GDM1 (cell line): Measurements from ENCODE around the gene RBBP8.
"Not testable (repeated sequence)": the region's sequence is repeated elsewhere in the genome, so short reads cannot be mapped to it uniquely, and the experiment has no call there.

Source experiments
- DNase-seq: peaks from one replicate; lab custom pipeline; 2025; lab: John Stamatoyannopoulos, UW

Gene RBBP8

DNA sequence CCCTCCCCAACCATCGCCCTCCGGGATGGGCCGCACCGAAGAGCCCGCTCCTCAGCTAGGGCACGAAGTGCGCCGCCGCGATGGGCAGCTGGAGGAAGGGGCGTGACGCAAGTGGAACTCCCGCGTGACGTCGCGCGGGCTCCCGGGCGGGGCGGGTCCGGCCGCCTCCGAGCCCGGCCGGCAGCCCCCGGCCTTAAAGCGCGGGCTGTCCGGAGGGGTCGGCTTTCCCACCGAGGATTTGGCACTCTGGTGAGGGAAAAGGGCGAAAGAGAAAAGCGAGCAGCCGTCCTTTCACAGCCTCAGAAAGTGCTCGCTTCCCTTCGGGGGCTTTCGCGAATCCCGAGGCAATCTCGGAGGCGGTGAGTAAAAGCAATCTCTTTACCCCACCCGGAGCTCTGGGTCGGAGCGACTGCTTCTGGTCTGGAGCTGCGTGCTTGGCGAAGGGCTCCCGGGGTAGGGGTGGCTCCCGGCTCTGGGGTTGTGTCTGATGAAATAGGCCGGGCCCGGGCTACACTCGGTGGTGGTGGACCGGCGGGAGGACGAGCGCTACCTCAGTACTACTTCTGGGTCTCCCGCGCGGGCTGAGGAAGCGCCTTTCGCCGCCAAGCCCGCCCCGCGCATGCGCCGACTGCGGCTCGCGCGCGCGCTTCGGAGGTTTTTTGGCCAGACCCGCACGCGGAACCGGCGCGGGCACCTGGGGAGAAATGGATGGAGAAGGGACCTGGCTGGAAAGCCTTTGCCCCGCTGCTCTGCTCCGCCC, at the start of gene RBBP8:
TSS of gene RBBP8 (plus strand) at position 123 of the 760 bp plus-strand sequence. CDS start 3,524 bp downstream, outside the sequence.
- peak; percentile 80 for DNase-seq

DNA sequence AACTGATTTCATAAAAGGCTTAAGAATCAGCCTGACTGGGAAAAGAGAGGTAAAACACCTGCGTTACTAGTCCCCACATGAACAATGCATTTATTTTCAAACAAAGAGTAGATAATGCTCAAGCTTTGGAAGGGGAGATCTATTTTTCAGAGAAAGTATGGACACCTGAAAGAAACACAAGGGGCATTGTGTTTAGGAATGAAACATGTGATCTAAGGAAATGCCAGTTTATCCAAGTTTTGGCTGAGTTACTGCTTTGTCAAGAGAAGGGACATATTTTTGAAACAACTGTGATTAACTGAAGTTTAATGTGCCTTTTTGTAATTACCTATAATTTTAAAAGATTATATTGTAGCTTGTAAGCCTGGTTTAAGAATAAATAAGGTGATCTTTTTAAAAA, 49.3 kb upstream of the RBBP8 start:
- no peak for DNase-seq

DNA sequence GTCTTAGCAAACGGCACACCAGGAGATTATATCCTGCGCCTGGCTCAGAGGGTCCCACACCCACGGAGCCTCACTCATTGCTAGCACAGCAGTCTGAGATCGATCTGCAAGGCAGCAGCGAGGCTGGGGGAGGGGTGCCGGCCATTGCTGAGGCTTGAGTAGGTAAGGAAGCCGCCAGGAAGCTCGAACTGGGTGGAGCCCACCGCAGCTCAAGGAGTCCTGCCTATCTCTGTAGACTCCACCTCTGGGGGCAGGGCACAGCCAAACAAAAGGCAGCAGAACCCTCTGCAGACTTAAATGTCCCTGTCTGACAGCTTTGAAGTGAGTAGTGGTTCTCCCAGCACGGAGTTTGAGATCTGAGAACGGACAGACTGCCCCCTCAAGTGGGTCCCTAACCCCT, 47.4 kb upstream of the RBBP8 start:
- not testable (repeated sequence) for DNase-seq

DNA sequence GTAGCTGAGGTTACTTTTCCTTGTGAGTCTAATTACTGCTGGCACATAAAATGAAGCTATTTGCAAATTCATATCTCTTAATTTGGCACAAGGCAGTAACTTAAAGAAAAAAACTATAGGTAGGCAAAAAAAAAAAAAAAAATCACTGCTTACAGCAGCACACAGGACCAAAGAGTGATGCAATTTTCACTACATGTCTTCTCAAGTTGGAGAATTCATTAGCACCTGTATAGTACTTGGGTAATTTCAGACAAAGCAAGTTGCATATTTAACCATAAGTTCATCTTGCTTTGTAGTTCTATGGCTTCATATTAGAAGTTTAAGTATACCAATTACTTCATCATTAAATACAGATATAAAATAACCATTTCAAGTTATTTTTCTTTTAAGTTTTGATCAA, 33.7 kb upstream of the RBBP8 start:
- no peak for DNase-seq

DNA sequence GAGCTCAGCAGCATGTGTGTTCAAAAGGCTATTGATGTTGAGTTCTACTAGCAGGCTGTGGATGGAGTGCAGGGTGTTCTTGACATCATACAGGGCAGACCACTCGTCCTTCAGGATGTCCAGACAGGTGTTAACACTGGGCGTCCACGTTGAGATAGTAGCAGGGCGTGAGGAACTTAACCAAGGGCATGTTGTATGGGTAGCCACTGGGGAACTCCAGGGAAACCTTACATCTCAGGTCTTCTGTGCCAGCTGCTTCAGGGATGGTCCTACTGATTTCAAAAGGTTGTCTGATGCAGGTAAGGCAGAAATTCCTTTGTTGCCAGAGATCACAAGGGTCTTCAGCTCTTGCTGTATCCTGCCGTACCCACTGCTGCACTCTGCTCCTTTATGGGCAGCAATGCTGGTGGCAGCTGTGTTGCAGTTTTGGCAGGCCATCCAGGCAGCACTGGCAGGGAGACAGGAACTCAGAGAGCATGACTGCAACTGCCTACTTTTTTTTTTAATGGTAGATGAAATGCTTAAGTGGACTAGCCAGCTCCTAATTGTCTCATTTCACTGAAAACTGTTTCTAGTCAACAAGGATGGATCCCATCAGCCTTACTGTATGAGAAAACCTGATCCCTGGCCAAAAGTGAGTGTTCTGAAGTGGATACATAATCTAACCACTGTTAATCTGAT, 32.4 kb upstream of the RBBP8 start:
- no peak for DNase-seq

DNA sequence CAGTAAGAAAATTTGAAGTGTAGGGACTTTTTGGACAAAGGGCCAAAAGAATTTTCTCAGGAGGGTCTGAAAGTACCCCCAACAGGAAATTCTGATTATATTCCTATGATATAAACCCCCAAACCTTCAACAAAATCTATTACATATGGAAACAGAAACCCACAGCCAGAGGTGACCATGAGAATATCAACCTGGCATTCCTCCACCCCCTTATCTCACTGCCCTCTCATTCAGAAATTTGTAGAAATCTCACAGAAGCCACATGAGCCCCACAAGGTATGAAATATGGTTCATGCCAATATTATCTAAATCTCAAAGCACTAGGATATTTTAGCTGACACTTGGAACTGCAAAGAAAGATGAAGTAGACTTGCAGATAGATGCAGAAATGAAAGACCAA, 31.0 kb upstream of the RBBP8 start:
- DNase-seq, result no peak

DNA sequence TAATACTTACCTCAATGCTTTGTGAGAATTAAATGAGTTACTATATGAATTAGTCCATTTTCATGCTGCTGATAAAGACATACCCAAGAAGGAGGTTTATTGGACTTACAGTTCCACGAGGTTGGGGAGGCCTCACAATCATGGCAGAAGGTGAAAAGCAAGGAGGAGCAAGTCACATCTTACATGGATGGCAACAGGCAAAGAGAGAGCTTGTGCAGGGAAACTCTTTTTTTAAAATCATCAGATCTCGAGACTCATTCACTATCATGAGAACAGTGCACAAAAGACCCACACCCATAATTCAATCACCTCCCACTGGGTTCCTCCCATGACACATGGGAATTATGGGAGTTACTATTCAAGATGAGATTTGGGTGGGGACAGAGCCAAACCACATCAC, 29.9 kb upstream of the RBBP8 start:
- not testable (repeated sequence) for DNase-seq

DNA sequence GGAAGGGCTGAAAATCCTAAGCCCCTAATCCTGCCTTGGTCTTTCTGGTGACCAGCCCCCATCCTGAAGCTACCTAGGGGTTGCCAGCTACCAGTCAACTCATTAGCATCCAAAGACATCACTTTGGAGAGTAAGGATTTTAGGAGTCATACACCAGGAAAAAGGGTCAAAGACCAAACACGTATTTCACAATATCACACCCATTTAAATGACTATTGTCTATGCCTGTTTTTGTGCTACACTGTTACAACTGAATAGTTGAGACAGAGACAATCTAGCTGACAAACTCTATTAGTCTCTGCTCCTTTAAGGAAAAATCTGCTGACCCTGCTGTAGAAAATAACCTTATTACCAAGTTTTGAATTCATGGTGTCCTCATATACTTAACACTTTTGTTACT, 21.0 kb upstream of the RBBP8 start:
- no peak for DNase-seq

DNA sequence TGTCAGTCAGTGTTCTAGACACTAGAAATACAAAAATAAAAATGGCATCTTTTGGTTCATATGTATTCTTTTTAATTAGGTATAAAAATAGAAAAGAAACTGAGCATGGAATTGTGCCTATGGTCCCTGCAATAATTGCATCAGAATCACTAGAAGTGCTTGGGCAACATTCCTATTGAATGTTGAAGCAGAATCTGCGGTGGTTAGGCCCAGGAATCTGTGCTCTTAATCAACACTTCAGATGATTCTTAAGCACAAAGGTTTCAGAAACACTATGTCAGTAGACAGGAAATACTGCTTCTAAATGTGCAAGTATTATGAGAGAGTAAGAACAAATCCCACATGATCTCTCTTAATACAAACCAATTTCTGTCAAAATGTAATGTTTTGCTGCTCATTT, 20.3 kb upstream of the RBBP8 start:
- DNase-seq, result no peak

DNA sequence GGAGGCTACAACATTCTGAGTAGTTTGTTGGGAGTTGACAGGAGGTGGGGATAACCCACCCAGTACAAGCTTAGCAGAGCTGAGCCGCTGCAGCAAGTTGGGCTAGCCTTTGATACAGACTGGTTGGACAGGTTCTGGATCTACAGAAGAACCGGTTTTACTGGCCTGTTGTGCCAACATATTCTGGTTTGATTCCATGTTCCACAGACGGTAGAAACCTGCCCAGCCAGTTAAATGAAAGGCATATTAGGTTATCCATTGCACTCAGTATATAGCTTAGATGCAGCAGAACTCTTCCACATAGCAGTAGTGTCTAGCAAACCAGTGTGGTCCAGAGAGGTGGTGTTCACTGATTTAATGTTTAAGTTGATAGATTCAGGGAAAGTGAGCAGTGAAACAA, 19.3 kb upstream of the RBBP8 start:
- no peak for DNase-seq

DNA sequence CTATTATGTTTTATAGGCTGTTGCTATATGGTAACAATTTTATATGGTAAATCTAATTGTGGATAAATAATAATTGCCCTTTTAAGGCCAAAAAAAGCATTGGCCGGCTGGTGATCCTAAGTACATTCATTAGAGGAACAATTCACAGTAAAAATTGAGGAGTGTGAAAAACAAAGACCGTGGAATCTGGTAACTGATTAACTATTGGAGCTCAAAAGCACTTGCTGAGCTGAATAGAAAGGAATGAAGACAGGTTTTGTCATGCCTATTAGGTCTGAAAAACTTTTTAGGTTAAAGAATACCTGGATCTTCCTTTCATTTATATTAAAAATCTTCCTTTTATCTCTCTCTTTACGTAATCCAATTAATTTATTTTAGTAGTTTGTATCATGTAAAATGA, 18.5 kb upstream of the RBBP8 start:
- DNase-seq, result no peak

DNA sequence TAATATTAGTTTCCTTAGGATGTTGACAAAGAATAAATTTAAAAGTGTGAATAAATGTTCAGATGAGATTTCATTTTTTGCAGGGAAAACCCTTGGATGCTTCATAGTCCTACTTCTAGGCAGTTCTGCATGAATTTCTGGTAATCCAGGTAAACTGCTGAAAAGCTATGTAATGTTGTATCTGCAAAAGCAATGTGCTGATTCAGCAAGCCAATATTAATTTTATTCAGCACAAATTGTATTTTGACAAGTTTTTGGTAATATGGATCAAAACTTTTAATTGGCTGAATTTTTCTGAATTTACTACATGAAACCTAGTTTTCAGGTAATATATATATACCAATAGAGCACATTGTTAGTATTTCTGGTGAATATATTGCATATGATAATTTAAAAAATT, 17.8 kb upstream of the RBBP8 start:
- no peak for DNase-seq

DNA sequence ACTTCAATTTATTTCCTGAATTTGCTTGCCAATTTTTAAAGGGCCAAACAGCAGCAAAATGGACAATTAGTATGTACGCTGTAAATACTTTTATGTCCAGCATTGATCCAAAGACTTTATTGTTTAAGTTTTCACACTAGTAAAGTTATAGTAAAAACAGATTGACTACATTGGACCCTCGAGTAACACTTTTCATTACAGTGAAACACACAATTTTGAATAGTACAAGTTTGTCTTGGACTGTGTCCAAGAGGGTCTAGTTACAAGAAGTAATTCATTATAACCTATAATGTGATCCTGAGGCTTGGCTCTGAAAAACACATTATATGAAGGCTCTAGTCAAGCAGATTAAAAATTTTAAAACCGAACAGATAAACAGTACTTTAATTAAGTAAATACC, 11.4 kb upstream of the RBBP8 start:
- DNase-seq, result no peak

DNA sequence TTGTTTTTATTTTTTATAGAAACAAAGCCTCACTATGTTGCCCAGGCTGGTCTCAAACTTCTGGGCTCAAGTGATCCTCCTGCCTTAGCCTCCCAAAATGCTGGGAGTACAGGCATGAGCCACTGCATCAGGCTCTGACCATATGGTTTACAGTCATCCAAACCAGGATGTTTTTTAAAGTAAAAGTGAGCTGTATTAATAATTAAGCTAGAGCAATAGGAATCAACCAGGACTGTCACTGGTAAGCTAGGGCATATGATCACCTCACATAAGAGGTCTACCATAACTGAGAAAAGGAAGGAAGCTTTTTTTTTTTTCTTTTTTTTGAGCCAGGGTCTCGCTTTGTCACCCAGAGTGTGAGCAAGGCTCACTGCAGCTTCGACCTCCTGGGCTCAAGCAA, 8.5 kb upstream of the RBBP8 start:
- DNase-seq, result no peak

DNA sequence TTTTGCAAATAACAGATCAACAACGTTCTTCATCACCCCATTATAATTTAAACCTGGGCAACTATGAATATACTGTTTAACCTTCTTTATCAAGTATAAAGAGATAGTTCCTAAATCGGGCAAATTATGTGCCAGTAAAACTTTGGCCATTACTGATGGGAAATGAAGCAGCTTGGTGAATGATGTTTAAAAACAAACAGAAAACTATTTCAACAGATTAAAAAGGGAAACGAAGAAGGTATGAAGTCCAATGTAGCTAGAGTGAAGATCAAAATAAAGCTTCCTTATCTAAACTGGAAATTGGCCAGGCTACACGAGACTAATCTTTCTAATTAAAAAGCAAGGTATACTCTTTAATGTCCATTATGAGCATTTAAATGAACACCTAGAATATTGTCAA, 6.7 kb upstream of the RBBP8 start:
- DNase-seq, result no peak

DNA sequence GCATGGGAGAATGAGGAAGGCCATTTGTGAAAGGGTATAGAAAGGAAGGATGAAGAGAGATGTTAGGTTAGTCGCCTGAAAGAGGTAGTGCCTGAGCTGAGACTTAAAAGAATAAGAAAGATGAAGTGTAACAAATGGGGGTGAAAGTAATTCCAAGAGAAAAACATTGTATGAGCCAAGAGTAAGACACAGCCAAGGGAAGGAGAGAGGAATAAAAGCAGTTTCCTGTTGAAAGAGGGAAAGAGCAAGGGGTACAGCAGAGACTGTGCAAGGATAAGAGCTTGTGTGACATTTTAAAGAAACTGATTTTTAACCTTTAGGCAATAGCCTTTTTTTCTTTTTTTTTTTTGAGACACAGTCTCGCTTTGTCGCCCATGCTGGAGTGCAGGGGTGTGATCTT, 4.8 kb upstream of the RBBP8 start:
- no peak for DNase-seq

DNA sequence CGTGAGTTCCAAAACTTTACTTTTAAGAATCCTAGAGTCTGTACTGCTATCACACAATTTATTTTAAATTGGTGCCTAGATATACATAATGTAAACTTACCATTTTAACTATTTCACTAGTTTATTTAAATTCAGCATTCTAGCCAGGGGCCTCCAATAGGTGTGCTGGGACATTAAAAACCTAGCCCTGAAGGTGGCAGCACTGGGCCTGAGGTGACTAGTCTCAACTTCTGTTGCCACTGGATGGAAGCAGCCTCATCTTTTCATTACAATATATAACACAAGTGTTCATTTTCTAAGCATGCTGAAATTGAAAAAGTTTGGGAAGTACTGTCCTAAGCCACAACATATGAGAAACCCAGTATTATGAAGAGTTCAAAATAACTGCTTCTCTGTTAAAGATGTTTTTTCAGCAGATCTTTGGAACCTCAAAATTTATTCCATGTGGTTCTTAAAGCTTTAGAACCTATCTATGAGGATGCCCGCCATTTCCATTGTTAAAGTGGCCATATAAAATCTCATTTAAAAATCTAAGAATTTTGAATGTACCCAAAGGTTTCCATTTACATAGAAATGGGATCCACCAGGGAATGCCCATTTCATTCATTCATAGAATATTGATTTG, 2.9 kb upstream of the RBBP8 start:
- peak; percentile 65 for DNase-seq

DNA sequence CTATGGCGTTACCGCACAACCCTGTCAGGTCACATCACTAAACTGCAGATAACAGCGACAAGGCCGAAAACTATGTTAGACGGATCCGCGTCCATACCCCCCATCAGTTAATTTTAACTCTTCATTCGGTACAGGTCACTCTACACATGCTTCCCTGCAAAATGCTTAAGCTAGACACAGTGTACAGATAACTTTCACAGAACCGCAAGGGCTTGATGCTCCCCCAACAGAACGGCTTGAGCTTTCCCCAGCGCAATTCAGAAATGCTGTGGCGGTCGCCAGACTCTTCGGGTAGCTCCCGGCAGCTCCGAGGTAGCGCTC, 283 bp upstream of the RBBP8 start:
- no peak for DNase-seq

DNA sequence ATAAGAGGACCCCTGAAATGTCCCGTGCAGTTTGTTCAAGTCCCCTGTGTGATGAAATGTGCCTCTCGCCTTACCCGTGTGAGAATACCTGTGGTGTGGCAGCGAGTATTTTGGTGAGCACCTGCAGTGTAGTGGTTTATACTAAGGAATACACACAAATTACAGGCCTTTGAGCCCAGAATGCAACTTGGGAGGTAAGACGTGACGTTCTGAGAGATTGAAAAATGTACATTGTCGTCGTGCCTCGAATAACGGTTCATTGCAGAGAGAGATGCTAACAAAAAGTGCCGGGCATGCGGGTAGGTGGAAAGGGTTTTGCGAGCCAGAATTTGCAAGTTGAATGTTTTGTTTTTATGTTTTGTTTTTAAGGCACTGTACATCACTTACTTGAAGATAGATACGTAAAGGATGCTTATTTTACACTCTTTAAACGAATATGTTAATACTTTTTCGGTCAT, 867 bp downstream of the RBBP8 start:
- DNase-seq, result no peak

DNA sequence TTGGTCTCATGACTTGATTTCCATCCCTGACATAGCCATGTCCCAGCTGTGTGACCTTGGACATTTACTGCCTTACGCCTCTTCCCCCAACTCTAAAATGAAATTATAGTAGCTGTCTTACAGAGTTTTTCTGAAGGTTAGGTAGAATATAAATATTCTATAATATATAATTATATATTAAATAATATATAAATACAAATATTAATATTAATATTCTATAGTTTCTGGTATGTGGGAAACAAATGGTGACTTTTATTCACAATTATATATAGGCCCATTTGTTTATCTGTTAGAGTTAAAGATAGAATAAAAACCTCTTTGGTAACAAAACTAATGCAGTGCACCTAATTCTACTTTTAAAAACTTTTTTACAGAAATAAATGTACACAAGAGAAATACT, 1.7 kb downstream of the RBBP8 start:
- no peak for DNase-seq

DNA sequence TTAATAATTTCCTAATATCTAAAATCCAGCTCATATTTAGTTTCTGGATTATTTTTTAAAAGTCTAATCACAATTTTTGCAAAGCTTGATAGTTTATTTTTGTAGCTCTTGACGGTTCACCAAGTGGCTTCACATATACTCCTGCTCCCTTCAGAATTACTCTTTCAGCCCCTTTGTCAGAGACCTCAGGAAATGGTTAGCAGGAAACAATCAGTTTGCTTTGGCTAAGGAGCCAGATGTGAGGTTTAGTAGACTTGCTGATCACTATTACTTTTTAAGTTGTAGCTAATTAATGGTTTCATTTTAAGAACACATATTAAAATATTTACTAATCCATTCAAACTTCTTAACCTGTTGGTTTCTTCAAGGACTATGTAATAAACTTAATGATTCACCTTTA, 2.3 kb downstream of the RBBP8 start:
- no peak for DNase-seq

DNA sequence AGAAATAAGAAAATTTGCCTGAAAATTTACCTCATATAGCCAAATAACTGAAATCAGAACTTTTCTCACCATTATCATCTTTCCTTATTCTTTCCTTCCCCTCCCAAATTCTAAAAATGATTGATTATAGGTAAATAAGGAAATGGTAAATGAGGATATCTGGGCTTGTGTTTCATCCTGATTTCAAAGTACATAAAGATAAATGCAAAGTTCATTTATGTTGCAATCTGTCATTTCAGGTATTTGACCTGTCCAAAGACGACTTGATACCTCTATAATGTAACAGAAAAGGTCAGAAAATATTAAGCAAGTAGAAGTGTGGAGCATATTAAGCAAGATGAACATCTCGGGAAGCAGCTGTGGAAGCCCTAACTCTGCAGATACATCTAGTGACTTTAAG, 3.4 kb downstream of the RBBP8 start:
- no peak for DNase-seq

DNA sequence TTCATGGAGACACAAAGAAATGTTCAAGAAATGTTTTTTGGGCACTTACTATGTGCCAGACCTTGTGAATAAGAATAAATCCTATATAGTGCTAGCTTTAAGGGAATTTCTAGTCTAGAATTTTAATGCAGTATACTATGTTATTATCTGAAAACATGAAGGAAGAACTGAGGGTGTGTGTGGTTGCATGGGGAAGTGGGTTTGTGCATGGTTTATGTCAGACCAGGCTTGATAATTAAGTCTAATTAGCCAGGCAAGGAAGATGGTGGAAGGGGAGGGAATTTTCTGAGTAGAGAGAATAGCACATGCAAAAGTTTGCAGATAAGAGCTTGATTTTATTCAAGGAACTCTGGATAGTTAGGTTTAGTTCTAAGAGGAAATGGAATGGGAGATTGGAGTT, 6.5 kb downstream of the RBBP8 start:
- DNase-seq, result no peak

DNA sequence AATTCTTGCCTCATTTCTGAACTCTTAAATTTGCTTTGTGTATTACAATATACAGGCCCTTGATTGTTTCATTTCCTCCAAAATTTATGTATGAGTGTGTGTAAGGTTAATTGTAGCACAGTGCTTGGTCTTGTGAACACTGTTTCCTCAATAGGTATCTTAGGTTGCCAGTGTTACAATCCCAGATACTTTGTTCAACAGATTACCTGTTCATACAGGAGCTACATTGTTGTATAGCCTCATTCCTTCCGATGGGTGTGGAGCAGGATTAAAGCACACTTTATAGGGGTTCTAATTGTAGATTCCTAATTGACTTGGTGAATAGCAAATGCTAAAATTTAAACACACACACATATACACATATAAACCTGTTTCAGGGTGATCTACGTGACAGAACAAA, 10.7 kb downstream of the RBBP8 start:
- no peak for DNase-seq
